ENCODE measurements around the gene NUDCD3.
"Not testable (repeated sequence)": the region's sequence is repeated elsewhere in the genome, so short reads cannot be mapped to it uniquely, and the experiment has no call there.

The NUDCD3 gene

DNA sequence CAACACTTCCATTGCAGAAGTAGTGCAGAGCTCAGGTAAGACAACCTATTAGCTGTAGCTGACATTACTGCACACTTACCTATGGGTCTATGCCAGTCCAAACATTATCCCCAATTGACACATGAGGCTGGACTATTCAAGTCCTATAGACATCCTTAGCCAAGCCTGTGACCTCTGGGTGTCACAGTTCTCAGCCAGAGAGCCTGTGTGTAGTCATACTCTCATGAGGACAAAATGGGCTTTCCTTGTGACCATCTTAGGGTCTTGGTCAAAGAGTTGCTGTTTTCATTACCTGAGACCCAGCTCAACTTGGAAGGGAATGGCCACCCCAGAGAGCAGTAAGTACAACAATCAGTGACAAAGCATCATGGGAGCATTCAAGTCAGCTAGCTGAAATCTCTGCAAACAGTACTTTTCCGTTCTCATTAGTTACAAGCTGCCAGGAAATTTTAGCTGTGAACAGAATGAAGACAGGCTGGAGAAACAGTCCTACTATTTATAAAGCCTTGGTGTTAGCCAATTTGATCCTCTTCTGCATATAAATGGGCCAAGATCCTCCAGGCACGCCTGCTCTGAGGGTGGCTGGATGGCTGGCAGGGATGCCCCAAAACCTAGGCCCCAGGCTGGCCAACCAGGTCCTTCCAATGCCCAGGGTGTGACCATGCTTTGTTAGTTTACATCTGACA, 44.3 kb downstream of the NUDCD3 start:
- no peak for DNase-seq

DNA sequence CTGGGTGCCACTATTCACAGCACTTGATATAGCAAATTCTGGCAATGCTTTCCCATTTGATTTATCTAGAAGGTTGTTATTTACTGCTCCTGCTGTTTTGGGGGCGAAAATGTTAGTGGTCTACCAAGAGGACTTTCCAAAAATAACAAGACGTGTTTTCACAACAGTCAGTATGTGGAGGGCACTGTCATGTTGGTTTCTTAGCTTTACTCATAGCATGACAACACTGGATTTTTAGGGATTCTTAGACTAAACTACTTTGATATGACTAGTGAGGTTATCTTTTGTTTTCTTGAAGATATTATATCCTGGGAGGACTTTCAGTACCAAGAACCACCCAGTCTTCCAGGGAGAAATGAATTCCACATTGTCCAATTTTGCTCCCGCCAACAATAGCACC, 49.4 kb downstream of the NUDCD3 start:
- DNase-seq = no peak

DNA sequence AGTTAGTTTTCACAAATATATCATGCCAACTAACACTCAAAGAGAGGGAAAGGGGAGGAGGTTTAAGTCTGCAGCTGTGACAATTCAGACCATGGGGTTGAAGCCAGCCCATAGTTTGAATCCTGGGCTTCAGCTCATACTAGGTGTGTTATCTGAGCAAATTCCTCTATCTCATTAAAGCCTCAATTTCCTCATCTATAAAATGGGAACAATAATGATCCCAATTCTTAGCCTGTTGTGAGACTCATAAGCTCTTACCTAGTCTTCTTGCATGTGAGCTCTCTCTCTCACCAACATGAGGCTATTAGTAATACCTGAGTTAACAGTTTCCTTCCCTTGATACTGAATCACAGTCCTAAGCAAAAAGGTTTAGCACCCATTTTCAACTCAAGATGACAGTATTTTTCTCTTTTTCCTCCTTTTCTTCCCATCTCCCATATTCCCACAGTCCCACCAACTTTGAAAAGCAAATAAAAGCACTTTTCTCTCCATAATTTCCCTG, 49.8 kb downstream of the NUDCD3 start:
- DNase-seq = no peak

DNA sequence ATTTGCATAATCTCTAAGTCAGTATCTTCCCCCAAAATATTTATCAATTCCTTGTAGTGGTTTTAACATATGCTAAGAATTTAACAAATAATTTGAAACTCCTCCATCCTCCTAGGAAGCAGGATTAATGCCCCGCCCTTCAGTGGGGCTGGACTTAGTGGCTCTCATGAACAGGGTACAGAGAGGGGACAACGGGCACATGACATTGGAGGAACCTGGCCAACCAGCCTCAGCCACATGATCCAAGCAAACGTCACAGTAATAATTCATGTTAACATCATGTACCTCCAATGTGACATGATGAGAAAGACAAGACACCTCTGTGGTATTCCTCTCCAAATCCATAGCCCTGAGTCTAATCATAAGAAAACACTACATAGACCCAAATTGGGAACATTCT, 50.5 kb downstream of the NUDCD3 start:
- no peak for DNase-seq

DNA sequence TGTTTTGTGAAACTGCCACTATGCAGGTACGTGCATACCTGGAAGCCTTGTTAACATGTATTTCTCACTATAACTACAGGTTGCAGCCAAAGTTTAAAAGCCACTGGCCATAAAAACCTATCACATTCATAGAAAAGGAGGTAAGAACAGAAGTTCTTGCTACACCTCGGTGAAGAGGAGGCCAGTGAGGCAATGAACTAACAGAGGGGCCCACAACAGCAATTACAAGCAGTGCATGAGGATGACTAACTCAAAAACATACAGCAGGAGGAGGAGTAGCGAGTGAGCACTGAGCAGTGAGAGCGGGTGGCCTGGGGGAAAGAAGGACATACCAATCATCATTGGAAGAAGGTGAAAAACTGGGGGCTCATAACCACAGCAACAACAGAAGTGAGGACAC, 51.6 kb downstream of the NUDCD3 start:
- DNase-seq = no peak

DNA sequence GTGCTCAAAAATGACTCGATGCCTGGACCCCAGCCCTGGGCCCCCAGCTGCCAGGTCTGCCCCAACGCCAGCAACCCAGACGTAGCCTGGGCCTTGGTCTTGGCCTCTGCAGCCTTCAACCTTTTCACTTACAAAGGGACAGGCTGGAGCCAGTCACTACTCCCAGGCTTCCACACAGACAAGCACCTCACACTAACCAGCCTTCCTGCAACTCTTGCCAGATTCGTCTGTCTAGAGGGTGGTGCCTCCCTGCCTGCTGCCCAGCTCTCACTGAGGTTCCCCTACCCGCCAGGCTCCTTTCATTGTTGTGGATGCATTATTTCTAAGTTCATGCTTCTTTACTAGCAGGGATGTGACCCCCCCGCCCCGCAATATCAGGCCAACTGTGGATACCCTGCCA, 56.3 kb downstream of the NUDCD3 start:
- no peak for DNase-seq

DNA sequence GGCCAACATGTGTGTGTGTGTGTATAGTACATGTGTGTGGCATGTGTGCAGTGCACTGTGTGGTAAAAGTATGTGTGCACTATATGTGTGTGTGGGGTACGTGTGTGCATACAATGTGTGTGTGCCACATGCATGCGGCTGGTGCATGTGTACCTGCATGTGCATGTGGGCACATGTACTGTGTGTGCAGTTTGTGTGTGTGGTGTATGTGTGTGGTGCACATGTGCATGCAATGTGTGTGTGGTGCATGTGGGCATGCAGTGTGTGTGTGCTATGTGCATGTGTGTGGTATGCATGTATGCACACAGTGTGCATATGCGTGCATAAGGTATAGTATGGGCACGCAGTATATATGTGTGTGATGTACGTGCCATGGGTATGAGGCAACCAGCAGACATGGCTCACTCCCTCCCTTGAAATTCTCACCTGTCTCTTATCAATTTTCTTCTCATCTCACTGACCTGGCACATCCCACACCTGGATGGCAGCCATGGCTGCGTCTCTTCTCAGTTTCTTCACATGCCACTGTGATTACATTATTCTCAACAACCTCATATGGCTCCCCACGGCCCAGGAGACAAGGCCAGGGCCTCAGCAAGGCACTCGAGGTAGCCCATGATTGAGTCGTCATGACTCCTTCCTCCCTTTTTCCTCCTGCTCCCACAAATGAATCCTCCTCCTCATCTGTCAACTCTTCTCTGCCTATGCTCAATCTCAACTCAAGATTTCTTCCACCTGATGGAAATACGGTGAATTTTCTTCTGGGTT, 57.0 kb downstream of the NUDCD3 start:
- no peak for DNase-seq

- no peak for DNase-seq
These were observed 58.0 kb downstream of the NUDCD3 start for GRCh38 chr7:44432381-44432977.

- no peak for DNase-seq
These were observed 59.3 kb downstream of the NUDCD3 start for GRCh38 chr7:44431091-44431608.

GRCh38 chr7:44430054-44430453, 60.4 kb downstream of the NUDCD3 start:
- DNase-seq = no peak

- DNase-seq = not testable (repeated sequence)
These were observed 65.7 kb downstream of the NUDCD3 start for GRCh38 chr7:44424762-44425161.

DNA sequence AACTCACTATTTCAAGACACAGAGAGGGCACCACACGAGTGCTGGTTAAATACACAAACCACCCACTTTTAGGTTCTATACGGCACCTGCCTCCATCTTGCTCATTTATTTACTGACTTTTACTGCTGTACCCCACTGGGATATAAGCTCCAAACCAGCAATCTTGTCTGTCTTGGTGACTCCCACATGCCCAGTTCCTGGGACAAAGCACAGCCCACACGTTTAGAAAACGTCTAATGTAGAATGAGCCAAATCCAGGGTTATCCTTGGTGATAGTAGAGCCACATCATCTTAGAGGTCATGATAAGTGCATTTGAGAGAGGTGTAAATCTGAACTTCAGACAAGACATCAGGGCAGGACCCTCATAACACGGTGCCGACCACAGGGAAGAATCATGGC, 73.5 kb downstream of the NUDCD3 start:
- DNase-seq = no peak

GRCh38 chr7:44415510-44415909, 74.9 kb downstream of the NUDCD3 start:
- DNase-seq = no peak

DNA sequence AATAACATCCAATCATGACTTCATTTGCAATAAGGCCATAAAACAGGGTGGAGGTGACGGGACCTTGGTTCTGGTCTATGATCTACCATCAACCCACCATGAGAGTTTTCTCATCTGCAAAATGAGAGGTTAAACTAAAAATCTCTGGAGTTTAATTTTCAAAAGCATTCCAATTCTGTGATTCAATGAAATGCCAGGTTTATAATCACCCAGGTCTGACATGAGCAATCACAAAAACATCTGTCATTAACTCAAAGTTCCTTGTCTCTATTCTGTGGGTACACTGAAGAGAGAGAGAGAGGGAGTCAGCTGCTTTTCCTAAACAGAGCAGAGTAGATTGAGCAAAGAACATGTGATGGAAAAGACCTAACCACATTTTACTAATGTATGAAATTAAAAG, 75.4 kb downstream of the NUDCD3 start:
- DNase-seq = no peak

- DNase-seq = no peak
These were observed 79.2 kb downstream of the NUDCD3 start for GRCh38 chr7:44411306-44411705.

DNA sequence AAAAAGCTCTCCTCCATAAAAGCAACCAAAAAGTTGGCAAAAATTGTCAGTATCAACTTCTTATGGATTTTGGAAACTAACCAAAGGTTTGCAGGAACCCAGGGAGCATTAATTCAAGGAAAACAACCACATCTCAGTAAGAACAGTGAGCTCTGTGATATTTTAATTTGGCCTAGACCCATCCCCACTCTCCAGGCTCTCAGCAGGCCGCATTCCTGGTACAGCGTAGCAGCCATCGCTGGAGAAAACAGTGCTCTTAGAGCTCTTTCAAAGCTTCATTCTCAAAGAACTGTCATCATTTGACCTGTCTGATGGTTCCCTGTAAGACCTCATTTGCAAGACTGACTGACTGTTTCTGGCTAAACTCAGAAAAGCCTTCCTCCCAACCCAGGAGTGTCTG, 81.9 kb downstream of the NUDCD3 start:
- DNase-seq = no peak

DNA sequence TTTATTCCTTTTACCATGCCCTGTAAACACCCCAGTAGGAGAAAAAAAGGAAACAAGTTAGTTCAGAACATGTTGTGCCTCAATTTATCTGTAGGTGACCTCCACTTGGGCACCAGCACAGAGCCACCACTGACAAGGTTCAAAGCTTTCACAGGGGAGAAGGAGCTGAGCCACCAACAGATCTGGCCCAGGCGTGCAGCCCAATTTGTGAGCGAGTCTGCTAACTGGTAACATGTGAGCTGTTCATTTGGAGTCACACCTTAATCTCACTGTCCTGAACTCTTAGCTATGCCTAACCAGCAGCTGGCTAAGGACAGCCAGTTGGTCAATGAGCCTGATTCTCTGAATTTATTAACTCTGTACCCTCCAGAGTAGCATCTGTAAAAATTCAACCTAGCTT, 86.7 kb downstream of the NUDCD3 start:
- no peak for DNase-seq

GRCh38 chr7:44403176-44403759, 87.2 kb downstream of the NUDCD3 start:
- DNase-seq = no peak

DNA sequence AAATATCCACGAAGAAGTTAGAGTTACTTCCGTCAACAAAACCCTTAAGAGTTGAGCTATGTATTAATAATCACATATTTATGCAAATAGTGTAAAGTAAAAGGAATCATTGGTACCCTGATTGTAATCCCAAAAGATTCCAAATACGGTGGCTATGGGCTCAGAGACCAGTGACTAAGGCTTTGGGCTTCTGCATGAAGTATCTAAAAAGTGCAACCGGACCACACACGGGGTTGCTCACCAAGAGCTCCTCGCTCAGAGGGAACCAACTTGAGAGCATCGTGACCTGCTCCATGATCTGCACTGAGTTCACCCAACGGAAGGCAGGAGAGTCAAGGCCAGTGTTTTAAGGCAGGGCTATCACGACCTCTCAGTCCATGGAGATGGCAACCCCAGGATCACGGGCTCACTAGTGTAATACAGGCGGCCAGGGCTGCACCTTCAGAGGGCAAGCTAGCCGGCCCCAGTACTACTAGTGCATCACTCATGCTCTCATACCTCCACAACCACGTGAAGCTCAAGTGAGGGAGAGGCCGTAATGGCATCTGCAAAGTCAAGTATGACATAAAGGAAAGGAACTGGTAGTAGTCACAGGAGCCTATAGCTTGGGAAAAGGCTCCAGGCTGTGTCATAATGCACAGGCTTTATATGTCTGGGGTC, 87.9 kb downstream of the NUDCD3 start:
- DNase-seq = no peak

- DNase-seq = no peak
These were observed 88.8 kb downstream of the NUDCD3 start for GRCh38 chr7:44401692-44402091.

DNA sequence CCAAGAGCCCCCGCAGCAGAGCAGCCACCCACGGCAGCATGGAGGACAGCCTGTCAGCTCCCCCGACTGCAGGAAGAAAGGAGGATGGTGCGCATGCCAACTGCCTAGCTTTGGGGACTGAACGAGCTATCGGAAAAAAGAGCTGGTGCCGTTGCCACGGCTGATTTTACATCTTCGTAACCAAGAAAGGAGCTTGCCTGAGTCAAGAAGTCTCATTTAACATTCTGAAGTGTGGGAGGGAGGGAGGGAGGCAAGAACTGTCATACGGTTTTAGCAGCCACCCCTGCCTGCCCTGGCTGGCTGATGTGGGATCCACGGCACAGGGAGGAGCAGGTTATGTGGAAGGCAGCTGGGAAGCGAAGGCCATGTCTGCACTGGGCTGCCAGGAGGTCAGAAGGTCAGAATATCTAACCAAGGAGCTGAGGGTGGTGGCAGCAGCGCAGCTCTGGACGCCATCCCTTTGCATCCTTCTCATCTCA, 90.4 kb downstream of the NUDCD3 start:
- DNase-seq = no peak

DNA sequence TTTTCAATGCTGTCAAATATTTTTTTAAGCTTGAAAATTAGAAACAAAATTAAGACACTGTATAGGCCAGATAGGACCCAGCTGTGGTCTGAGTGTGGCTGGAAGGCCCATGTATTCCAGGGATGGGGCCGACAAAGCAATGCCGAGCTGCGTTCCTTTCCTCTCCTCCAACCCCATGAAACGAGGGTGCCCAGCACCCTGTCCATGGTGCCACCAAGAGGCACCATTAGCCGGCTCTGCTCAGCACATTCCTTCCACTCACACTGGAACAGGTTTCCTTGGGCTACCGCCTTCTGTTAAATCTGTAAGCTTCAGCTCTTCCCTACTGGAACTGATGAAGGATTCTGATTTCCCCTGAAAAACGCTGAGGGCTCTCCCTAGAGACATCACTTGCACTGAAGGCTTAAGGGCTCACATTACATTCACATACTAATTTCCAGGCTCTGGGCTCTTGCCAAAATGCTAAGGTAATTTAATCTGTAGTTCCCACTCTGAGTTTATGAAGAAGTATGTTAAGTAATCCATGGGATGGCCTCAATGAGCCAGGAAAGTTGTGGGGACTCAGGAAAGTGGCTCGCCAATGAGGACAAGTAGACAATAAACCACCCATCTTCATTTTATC, 91.4 kb downstream of the NUDCD3 start:
- no peak for DNase-seq
